Measurements from ENCODE around the gene ART5.

DNA sequence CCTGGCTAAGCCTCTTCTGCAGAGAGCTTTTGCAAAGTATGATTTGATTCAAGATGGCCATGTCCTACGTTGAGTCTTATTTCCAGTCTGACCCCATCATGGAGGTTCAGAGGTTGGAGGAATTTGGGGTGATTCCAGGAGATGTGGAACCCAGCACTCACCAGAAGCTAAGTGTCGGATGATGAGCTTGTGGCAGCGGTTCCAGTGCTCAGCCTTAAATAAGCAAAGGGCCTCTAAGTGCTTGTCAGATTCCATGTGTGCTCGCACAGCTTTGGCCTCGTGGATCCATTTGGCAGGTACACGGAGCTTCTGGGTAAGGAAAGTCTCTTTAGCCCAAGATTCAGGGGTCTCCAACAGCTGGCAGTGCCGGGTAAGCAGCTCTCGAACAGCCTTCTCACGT, 41.2 kb upstream of the ART5 start:
- TF ChIP-seq, protein P1, sequence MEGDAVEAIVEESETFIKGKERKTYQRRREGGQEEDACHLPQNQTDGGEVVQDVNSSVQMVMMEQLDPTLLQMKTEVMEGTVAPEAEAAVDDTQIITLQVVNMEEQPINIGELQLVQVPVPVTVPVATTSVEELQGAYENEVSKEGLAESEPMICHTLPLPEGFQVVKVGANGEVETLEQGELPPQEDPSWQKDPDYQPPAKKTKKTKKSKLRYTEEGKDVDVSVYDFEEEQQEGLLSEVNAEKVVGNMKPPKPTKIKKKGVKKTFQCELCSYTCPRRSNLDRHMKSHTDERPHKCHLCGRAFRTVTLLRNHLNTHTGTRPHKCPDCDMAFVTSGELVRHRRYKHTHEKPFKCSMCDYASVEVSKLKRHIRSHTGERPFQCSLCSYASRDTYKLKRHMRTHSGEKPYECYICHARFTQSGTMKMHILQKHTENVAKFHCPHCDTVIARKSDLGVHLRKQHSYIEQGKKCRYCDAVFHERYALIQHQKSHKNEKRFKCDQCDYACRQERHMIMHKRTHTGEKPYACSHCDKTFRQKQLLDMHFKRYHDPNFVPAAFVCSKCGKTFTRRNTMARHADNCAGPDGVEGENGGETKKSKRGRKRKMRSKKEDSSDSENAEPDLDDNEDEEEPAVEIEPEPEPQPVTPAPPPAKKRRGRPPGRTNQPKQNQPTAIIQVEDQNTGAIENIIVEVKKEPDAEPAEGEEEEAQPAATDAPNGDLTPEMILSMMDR (IDR thresholded peaks at IDR 0.05) = no peak
- TF ChIP-seq POLR2AphosphoS5 (IDR thresholded peaks at IDR 0.05; ENCODE audit: insufficient read depth in 1 of 2, low read depth in 1 of 2) = no peak

All from vagina (tissue), 2 donors.